SK-N-SH (cell line): Measurements from ENCODE around the gene STYK1. TPM values are rescaled to one million over a fixed set of nuclear protein-coding genes. Genes with fewer than 3 reads are reported as not detected.

Experiments used
- CTCF ChIA-PET: fragments of 300-600, 350-600 bp; formaldehyde crosslinking; extraction: SDS; loops from one replicate; lab custom pipeline; 2021; lab: Yijun Ruan, JAX
- POLR2A ChIA-PET: fragments of 350-600 bp; sonication (Branson Sonifier 250); formaldehyde crosslinking; extraction: SDS; loops from one replicate; lab custom pipeline; 2020; ENCODE audit warnings: antibody characterized with exemption, inconsistent platforms; lab: Yijun Ruan, JAX
- DNase-seq: peaks from one replicate; pipeline ENCODE4 v3.0.0; 2012
- H2AFZ ChIP-seq: fragments of 200-600 bp; sonication (generic); 2 replicates; pipeline ENCODE4 v1.8.1; 2016; ENCODE audit warnings: antibody characterized with exemption, mild to moderate bottlenecking, low read depth
- H3F3A ChIP-seq: fragments of 200-600 bp; sonication (generic); replicated peaks from 2 replicates; pipeline ENCODE3; 2016; ENCODE audit warnings: antibody characterized with exemption, mild to moderate bottlenecking; ENCODE audit not compliant: insufficient read depth
- H3K27ac ChIP-seq, 2 experiments: fragments of 200-500 bp in 1 of 2; fragments of 200-600 bp in 1 of 2; sonication (Bioruptor generic) in 1 of 2; sonication (generic), shearing (Covaris generic) in 1 of 2; 2 replicates each; pipeline versions ENCODE4 v1.5.1 to v1.6.1; 2014 to 2016; ENCODE audit warnings: low read depth in 2 of 2, inconsistent platforms in 1 of 2, low read length in 1 of 2, mild to moderate bottlenecking in 1 of 2, mixed read lengths in 1 of 2
- H3K27me3 ChIP-seq: fragments of 200-600 bp; sonication (generic), shearing (Covaris generic); 2 replicates; pipeline ENCODE4 v1.6.1; 2016; ENCODE audit warnings: mixed run types; ENCODE audit not compliant: insufficient read depth
- H3K36me3 ChIP-seq, 2 experiments: fragments of 200-500 bp in 1 of 2; fragments of 200-600 bp in 1 of 2; sonication (Bioruptor generic) in 1 of 2; sonication (generic) in 1 of 2; replicated peaks in 1 of 2; 2 replicates each; pipeline versions ENCODE3 to v1.5.1; 2014 to 2016; ENCODE audit warnings: low read length in 1 of 2, mild to moderate bottlenecking in 1 of 2; ENCODE audit not compliant: insufficient read depth in 2 of 2, control insufficient read depth in 1 of 2
- H3K4me1 ChIP-seq, 2 experiments: fragments of 200-500 bp in 1 of 2; fragments of 200-600 bp in 1 of 2; sonication (Bioruptor generic) in 1 of 2; sonication (generic), shearing (Covaris generic) in 1 of 2; 2 replicates each; pipeline versions ENCODE4 v1.5.1 to v1.6.1; 2014 to 2016; ENCODE audit warnings: low read depth in 1 of 2, low read length in 1 of 2, mixed run types in 1 of 2; ENCODE audit not compliant: insufficient read depth in 2 of 2, control insufficient read depth in 1 of 2
- H3K4me2 ChIP-seq: fragments of 200-600 bp; sonication (generic), shearing (Covaris generic); 2 replicates; pipeline ENCODE4 v1.6.1; 2017; ENCODE audit warnings: mixed run types
- H3K4me3 ChIP-seq, 2 experiments: fragments of 200-500 bp in 1 of 2; fragments of 200-600 bp in 1 of 2; sonication (Bioruptor generic) in 1 of 2; sonication (generic), shearing (Covaris generic) in 1 of 2; 2 replicates each; pipeline versions ENCODE4 v1.5.1 to v1.8.1; 2014 to 2016; ENCODE audit warnings: low read depth in 2 of 2, inconsistent platforms in 1 of 2, low read length in 1 of 2, mild to moderate bottlenecking in 1 of 2, mixed read lengths in 1 of 2, moderate library complexity in 1 of 2
- H3K79me2 ChIP-seq: fragments of 200-600 bp; sonication (generic); 2 replicates; pipeline ENCODE4 v1.8.1; 2017; ENCODE audit warnings: mild to moderate bottlenecking; ENCODE audit not compliant: insufficient read depth
- H3K9ac ChIP-seq: fragments of 200-600 bp; sonication (generic); 2 replicates; pipeline ENCODE4 v1.6.1; 2017; ENCODE audit warnings: mixed run types
- H3K9me2 ChIP-seq: fragments of 200-600 bp; sonication (generic); 2 replicates; pipeline ENCODE4 v1.6.1; 2017; ENCODE audit warnings: mixed run types
- H3K9me3 ChIP-seq: fragments of 200-600 bp; sonication (generic); 2 replicates; pipeline ENCODE4 v1.6.1; 2017; ENCODE audit warnings: mixed run types, mild to moderate bottlenecking, moderate library complexity
- H4K20me1 ChIP-seq: fragments of 200-600 bp; sonication (generic); 2 replicates; pipeline ENCODE4 v1.6.1; 2017; ENCODE audit warnings: mild to moderate bottlenecking, mixed run types; ENCODE audit not compliant: insufficient read depth
- CHD2 ChIP-seq: fragments of 150-350 bp; IDR thresholded peaks from 2 replicates; pipeline ENCODE4 v1.6.1; 2018; ENCODE audit warnings: low read length; ENCODE audit not compliant: partially characterized antibody
- EP300 ChIP-seq, 2 experiments: IDR thresholded peaks; 2 replicates each; pipeline versions ENCODE4 v1.4.0 to v1.6.1; 2012; ENCODE audit warnings: borderline replicate concordance in 1 of 2, low read depth in 1 of 2, low read length in 1 of 2
- FOXJ3 ChIP-seq: sonication (generic); formaldehyde crosslinking; IDR thresholded peaks from 2 replicates; pipeline ENCODE4 v1.5.1; 2020; ENCODE audit warnings: mild to moderate bottlenecking, missing genetic modification reagents
- FOXM1 ChIP-seq: IDR thresholded peaks from 2 replicates; pipeline ENCODE4 v1.4.0; 2012; ENCODE audit warnings: low read depth, mild to moderate bottlenecking
- GABPA ChIP-seq: IDR thresholded peaks from 2 replicates; pipeline ENCODE4 v1.4.0; 2012; ENCODE audit warnings: low read depth, mild to moderate bottlenecking
- GATA2 ChIP-seq: sonication (generic); formaldehyde crosslinking; IDR thresholded peaks from 2 replicates; pipeline ENCODE4 v1.5.0; 2020; ENCODE audit warnings: mild to moderate bottlenecking, missing genetic modification reagents
- IRF3 ChIP-seq: fragments of 150-350 bp; IDR thresholded peaks from 2 replicates; pipeline ENCODE4 v1.6.1; 2016; ENCODE audit warnings: mild to moderate bottlenecking, low read depth, low read length
- JUND ChIP-seq: IDR thresholded peaks from 2 replicates; pipeline ENCODE4 v1.4.0; 2012
- MAX ChIP-seq: IDR thresholded peaks from 2 replicates; pipeline ENCODE4 v1.4.0; 2012; ENCODE audit warnings: low read depth
- MEF2A ChIP-seq: IDR thresholded peaks from 2 replicates; pipeline ENCODE4 v1.4.0; 2012; ENCODE audit warnings: low read depth, borderline replicate concordance
- NFIC ChIP-seq: IDR thresholded peaks from 2 replicates; pipeline ENCODE4 v1.4.0; 2012; ENCODE audit warnings: borderline replicate concordance
- PBX3 ChIP-seq: IDR thresholded peaks from 2 replicates; pipeline ENCODE4; 2012
- POLR2AphosphoS5 ChIP-seq: IDR thresholded peaks from 2 replicates; pipeline ENCODE4 v1.6.1; 2012; ENCODE audit warnings: low read depth, low read length
- RAD21 ChIP-seq: IDR thresholded peaks from 2 replicates; pipeline ENCODE4 v1.6.1; 2012; ENCODE audit warnings: mild to moderate bottlenecking, low read length
- RFX5 ChIP-seq: IDR thresholded peaks from 2 replicates; pipeline ENCODE4 v1.6.1; 2012; ENCODE audit warnings: mild to moderate bottlenecking, improper control_type of control experiment, low read length
- RXRA ChIP-seq: IDR thresholded peaks from 2 replicates; pipeline ENCODE4 v1.4.0; 2012; ENCODE audit warnings: low read depth, mild to moderate bottlenecking, borderline replicate concordance
- SIN3A ChIP-seq: IDR thresholded peaks from 2 replicates; pipeline ENCODE4 v1.6.1; 2012; ENCODE audit warnings: low read depth, mild to moderate bottlenecking, low read length, moderate library complexity, borderline replicate concordance
- SMC3 ChIP-seq: IDR thresholded peaks from 2 replicates; pipeline ENCODE4 v1.6.1; 2012; ENCODE audit warnings: low read depth, low read length, improper control_type of control experiment
- TAF1 ChIP-seq: IDR thresholded peaks from 2 replicates; pipeline ENCODE4 v1.6.1; 2012; ENCODE audit warnings: low read depth, mild to moderate bottlenecking, low read length, moderate library complexity, borderline replicate concordance
- TCF12 ChIP-seq: IDR thresholded peaks from 2 replicates; pipeline ENCODE4 v1.4.0; 2012
- USF2 ChIP-seq: fragments of 150-350 bp; IDR thresholded peaks from 2 replicates; pipeline ENCODE4 v1.6.1; 2017; ENCODE audit warnings: antibody characterized with exemption, low read length, low read depth, borderline replicate concordance
- WGBS: methylation state at CpG from one replicate; pipeline ENCODE4 v1.1.6; 2017; ENCODE audit warnings: low lambda C conversion rate; 5-methylcytosine and 5-hydroxymethylcytosine counted together
- polyA plus RNA-seq, 3 experiments: library from polyadenylated mRNA; depleted of rRNA; stranded (reverse); fragments of >200 nt; gene quantifications; 2 replicates each; pipeline ENCODE4 v1.2.3, GENCODE V29; 2012

The STYK1 gene
- polyA plus RNA-seq, 1 of the 3 experiments (the other 2 are of a cell fraction), result not detected

- TF ChIP-seq SIN3A (no peak), USF2 (no peak), JUND (no peak), TCF12 (no peak), POLR2AphosphoS5 (no peak), IRF3 (no peak), FOXJ3 (no peak), NFIC (no peak)
These were observed 72.9 kb downstream of the STYK1 start (continued) for GRCh38 chr12:10600988-10601387.

GRCh38 chr12:10595881-10596280 is 78.0 kb downstream of the STYK1 start:
- 63% methylated on average over 2 of the region's 2 CpGs for WGBS
- Histone ChIP-seq H3K4me1 (no peaks in the 10 kb centered on the region), H3K9me2 (no peaks in the 10 kb centered on the region), H3K27me3 (no peaks in the 10 kb centered on the region), H3K79me2 (no peaks in the 10 kb centered on the region), H2AFZ (no peak overlapping the region), H4K20me1 (no peaks in the 10 kb centered on the region), H3K9me3 (no peaks in the 10 kb centered on the region), H3K27ac (no peak overlapping the region), H3K4me2 (no peak overlapping the region), H3F3A (no peaks in the 10 kb centered on the region), H3K36me3 (peaks cover 18 to 36% of the 10 kb centered on the region in 2 experiments), H3K4me3 (no peak overlapping the region), H3K9ac (no peak overlapping the region)
- no peak for DNase-seq
- ChIA-PET POLR2A (no interaction called here), CTCF (no interaction called here)
- TF ChIP-seq MEF2A, result no peak
- no peak for TF ChIP-seq FOXJ3
- no peak for TF ChIP-seq TCF12
- TF ChIP-seq GATA2, result no peak
- no peak for TF ChIP-seq CHD2
- TF ChIP-seq EP300 (IDR thresholded peaks at IDR 0.05; ENCODE audit: borderline replicate concordance in 1 of 2, low read depth in 1 of 2, low read length in 1 of 2), result no peak
- TF ChIP-seq MAX, result no peak
- no peak for TF ChIP-seq SMC3
- no peak for TF ChIP-seq RAD21
- TF ChIP-seq FOXM1, result no peak
- no peak for TF ChIP-seq PBX3
- TF ChIP-seq USF2, result no peak
- no peak for TF ChIP-seq GABPA
- no peak for TF ChIP-seq TAF1
- no peak for TF ChIP-seq RFX5
- no peak for TF ChIP-seq JUND
- no peak for TF ChIP-seq RXRA
